ENCODE measurements around the gene ARHGAP1.

The ARHGAP1 gene

GRCh38 chr11:46694072-46694471 is 6.3 kb downstream of the ARHGAP1 start:
- no peak for DNase-seq (ENCODE audit: low spot score)

GRCh38 chr11:46693597-46694012 is 6.8 kb downstream of the ARHGAP1 start:
- DNase-seq (ENCODE audit: low spot score), result no peak

DNA sequence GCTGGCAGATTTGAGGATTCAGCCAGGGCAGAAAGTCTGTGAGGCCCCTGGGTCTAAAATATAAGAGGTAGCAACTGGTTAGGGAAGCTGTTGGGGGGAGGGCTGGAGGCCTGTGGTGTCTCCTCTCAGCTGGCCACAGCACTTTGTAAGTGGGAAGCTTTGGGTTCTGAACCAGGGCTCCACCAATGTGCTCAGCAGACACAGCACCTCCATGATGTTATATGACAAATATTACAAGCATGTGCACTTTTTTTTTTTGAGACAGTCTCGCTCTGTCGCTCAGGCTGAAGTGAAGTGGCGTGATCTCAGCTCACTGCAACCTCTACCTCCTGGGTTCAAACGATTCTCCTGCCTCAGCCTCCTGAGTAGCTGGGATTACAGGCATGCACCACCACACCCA is 8.0 kb downstream of the ARHGAP1 start:
- no peak for DNase-seq (ENCODE audit: low spot score)

DNA sequence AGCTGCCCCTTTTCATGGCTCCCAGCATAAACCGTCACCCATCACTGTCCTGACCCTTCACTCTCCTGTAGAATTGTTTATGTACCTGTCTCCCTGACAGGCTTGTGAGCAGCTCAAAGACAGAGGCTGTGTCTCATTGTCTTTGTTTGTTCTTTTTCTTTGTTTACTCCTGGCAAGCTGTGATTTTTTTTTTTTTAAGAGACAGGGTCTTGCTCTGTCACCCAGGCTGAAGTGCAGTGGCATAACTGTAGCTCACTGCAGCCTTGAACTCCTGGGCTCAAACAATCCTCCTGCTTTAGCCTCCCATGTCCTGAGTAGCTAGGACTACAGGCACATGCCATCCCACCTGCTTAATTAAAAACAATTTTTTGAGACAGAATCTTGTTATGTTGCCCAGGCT is 9.7 kb downstream of the ARHGAP1 start:
- DNase-seq (ENCODE audit: low spot score), result no peak

GRCh38 chr11:46686886-46687795 is 13.3 kb downstream of the ARHGAP1 start:
- no peak for DNase-seq (ENCODE audit: low spot score)

GRCh38 chr11:46684367-46684766 is 16.1 kb downstream of the ARHGAP1 start:
- no peak for DNase-seq (ENCODE audit: low spot score)

DNA sequence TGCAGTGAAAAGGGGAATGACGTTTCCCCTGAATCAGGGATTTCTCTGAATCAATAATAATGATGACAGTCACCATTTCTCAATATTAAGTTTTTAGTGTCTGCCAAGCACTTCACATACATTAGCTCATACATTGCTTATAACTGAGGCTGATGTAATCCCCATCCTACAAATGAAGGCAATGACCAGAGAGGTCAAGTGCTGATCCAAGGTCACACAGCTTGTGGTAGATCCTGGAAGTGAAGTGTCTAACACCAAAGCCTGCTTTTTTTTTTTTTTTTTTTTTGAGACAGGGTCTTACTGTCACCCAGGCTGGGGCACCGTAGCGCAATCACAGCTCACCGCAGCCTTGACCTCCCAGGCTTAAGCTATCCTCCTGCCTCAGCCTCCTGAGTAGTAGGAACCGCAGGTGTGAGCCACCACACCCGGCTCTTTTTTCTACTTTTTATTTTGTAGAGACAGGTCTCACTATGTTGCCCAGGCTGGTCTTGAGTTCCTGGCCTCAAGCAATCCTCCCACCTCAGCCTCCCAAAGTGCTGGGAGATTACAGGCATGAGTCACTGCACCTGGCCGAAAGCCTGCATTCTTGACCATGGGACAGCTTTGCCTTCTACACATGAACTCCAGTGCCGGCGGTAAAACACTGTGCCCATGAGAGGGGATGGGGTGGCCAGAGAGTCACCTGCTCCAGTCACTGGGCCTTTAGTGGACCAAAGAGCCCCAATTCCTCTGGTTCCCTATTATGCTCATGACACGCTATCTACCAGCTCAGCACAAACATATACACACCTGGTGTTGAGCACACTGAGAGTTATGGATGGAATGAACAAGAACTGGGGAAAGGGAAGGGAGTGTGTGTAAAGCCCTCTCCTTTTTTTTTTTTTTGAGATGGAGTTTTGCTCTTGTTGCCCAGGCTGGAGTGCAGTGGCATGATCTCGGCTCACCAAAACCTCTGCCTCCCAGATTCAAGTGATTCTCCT is 17.4 kb downstream of the ARHGAP1 start:
- no peak for DNase-seq (ENCODE audit: low spot score)

DNA sequence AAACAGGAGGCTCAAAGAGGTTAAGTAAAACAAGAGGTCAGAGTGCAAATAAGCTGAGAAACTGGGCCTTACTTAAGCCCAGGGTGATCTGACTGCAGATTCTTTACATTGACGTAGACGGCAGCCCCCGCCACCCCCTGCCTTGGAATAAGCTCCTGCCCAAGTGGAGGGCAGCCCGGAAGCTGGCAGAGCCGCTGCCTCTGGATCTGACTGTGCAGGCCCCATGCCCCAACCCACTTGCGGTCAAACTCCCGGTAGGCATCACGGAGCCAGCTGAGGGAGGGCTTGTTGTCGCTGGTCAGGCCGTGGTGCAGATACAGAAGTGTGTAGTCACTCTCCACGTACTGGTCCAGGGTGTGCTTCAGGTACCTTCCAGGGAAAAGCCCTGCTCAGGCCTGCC is 18.6 kb downstream of the ARHGAP1 start:
- no peak for DNase-seq (ENCODE audit: low spot score)

DNA sequence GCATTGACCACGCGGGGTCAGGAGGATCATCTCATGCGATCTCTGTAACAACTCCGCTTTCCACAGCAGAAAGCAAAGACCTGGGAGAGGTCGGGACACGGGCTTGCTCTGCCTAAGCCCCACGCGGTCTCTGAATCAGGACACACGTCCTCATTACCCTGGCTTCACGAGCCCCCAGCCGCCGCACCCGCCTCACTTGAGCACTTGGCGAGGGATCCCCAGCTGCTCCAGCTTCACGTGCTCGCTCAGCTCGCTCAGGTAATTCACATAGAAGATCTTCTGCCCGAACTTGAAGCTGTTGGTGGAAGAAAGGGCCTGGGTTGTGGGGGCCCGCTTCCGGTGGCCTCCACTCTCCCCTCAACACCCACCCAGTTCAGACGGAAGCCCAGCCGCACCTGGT is 19.6 kb downstream of the ARHGAP1 start:
- no peak for DNase-seq (ENCODE audit: low spot score)

GRCh38 chr11:46680164-46680760 is 20.2 kb downstream of the ARHGAP1 start:
- no peak for DNase-seq (ENCODE audit: low spot score)

- DNase-seq (ENCODE audit: low spot score), result no peak
Measured at GRCh38 chr11:46679241-46680163, 20.9 kb downstream of the ARHGAP1 start.

DNA sequence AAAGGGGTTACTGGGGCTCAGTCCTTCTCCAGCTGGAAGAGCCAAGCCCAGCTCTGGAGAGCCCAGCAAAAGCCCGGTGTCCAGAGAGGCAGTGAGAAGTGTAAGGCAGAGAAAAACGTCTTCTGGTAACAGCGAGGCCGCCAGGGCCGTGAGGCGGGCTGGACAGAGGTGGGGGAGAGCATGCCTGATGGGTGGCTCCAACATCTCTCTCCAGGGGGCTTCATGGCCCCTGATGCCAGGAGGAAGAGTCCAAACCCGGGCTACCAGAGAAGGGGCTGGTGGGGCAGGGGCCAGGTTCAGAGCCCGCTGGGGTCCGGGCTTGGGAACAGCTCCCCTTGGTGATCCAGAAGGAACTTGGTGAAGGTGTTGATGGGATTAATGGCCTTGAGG is 21.7 kb downstream of the ARHGAP1 start:
- DNase-seq (ENCODE audit: low spot score), result no peak

DNA sequence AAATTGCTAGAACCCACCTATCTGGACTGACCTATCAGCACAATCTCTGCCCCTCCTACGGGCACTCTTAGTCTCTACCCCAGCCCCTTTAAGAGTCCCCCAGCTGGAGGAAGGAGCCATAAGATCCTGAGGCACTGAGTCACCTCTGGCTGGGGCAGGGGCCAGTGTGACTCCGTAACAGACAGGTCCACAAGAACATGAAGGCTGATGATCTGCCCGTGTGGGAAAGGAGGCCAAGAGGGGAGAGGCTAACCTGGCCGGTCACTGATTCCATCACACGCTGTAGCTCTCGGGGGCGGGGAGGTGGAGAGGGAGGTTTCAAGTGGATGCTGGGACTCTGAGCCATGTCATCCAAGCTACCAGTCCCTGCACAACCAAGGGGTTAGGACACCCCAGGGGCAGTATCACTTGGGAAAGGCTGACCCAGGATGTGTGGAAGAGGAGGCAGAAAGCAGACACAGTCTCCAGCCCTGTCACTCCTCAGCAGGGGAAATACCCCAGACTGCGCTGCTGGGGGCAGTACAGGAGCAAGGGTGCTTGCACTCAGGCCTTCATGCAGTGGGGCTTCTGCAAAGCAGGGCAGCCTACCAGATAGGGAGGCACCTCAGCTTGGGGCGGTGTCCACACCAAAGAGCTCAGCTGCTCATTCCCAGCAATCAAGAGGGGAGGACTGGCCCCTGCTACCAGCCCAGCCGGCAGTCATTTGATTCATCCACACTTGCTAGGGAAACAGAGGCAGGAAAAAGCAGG is 22.3 kb downstream of the ARHGAP1 start:
- no peak for DNase-seq (ENCODE audit: low spot score)

DNA sequence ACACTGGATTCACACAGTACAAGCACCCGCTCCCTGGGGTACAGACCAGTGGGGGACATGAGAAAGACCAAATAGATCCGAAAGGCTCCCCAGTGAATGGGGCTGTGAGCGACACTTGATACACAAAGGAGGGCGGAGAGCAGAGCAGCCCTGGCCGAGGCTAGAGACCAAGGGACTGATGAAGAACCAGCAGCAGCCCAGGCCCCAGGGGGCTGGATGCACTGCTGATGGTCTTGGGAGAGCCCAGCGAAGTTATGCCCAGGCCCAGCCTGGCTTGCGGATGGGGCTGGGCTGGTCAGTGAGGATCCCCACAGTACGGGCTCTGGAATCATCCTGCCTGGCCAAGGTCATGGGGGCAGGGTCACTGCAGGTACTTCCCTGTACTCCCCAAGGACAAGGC is 23.2 kb downstream of the ARHGAP1 start:
- DNase-seq (ENCODE audit: low spot score), result no peak

DNA sequence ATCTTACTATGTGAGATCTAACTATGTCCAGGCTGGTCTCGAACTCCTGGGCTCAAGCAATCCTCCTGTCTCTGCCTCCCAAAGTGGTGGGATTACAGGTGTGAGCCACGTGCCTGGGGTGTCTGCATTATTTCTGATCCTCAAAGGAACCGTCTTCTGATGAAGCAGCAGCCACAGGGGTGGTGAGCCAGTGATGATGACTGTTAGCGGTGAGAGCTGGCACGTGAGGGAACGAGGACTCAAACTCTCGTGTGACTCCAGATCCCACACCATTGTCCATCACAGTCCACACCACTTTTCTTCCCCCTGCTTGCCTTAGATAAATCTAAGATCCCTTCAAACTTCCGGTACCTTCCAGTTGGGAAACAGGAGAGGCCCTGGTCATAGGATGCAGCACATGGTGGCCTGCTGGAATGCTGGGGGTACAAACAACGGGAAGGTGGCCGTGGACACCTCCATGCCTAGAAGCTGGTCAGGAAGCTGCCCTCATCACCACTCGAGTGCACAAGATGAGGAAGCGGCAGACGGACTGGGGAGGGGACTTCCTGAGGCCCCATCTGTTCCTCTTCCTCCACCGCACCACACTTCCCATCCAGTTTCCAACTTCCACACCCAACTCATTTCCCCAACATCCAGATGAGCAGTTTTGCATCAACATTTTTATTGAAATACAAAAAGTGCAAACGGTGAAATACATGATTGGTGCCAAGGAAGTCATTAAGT is 23.8 kb downstream of the ARHGAP1 start:
- DNase-seq (ENCODE audit: low spot score), result no peak

GRCh38 chr11:46675949-46676348 is 24.5 kb downstream of the ARHGAP1 start:
- no peak for DNase-seq (ENCODE audit: low spot score)

- no peak for DNase-seq (ENCODE audit: low spot score)
Measured at GRCh38 chr11:46675288-46675851, 25.0 kb downstream of the ARHGAP1 start.

GRCh38 chr11:46674463-46675287 is 25.7 kb downstream of the ARHGAP1 start:
- DNase-seq (ENCODE audit: low spot score), result no peak

All from activated CD4-positive, alpha-beta T cell treated with anti-CD3 and anti-CD28 coated beads, Interleukin-2, Interleukin-4, amounts not matched to agents 100 ng/mL and 50 ng/mL, durations not matched to agents 16 hours and 8 hours (primary cell).